Fibroblast of villous mesenchyme (primary cell): ENCODE measurements around the gene DLEU7. TPM values are rescaled to one million over a fixed set of nuclear protein-coding genes. Genes with fewer than 3 reads are reported as not detected.

Experiments
- DNase-seq: peaks from one replicate; pipeline ENCODE4 v3.0.0-alpha.2; 2010; ENCODE audit warnings: low read depth
- H3K4me3 ChIP-seq: 2 replicates; pipeline ENCODE4 v1.5.1; 2011; ENCODE audit warnings: low read depth, mild to moderate bottlenecking, low read length
- CTCF ChIP-seq: IDR thresholded peaks from 2 replicates; pipeline ENCODE4 v1.5.1; 2012; ENCODE audit warnings: low read depth, mild to moderate bottlenecking, low read length; ENCODE audit not compliant: insufficient read depth
- total RNA-seq: library from RNA; depleted of rRNA; stranded (reverse); fragments of >200 nt; gene quantifications from 2 replicates; pipeline ENCODE4 v1.2.3, GENCODE V29; 2012

DLEU7 gene
- total RNA-seq, 1 donor: not detected

- TF ChIP-seq CTCF: no peak
- DNase-seq: no peak
- no peak overlapping the region for H3K4me3 ChIP-seq
Measured at GRCh38 chr13:50845211-50845610, 1.7 kb upstream of the DLEU7 start.

- DNase-seq: no peak
- TF ChIP-seq CTCF: no peak
- no peak overlapping the region for H3K4me3 ChIP-seq
Measured at GRCh38 chr13:50844084-50844875, 788 bp upstream of the DLEU7 start.

GRCh38 chr13:50842990-50843256 lies 569 bp downstream of the DLEU7 start:
- no peak for DNase-seq
- H3K4me3 ChIP-seq: no peak overlapping the region
- TF ChIP-seq CTCF: no peak

- TF ChIP-seq CTCF: no peak
- no peak for DNase-seq
- no peak overlapping the region for H3K4me3 ChIP-seq
Measured at GRCh38 chr13:50842251-50842989, 1.1 kb downstream of the DLEU7 start.

GRCh38 chr13:50841786-50842185 lies 1.7 kb downstream of the DLEU7 start:
- TF ChIP-seq CTCF: no peak
- H3K4me3 ChIP-seq: no peak overlapping the region
- DNase-seq: no peak

- no peak overlapping the region for H3K4me3 ChIP-seq
- no peak for DNase-seq
- no peak for TF ChIP-seq CTCF
Measured at GRCh38 chr13:50840284-50840683, 3.2 kb downstream of the DLEU7 start.
